ENCODE measurements around the gene SETD1A.

The SETD1A gene

GRCh38 chr16:30944352-30944751, 13.2 kb upstream of the SETD1A start:
- DNase-seq (ENCODE audit: insufficient read length, low spot score) (no peak), FAIRE-seq (no peak)
- no peak for TF ChIP-seq PAX5 (IDR thresholded peaks at IDR 0.05; ENCODE audit: insufficient read depth, low read length, severe bottlenecking)
- no peak for TF ChIP-seq SPI1 (IDR thresholded peaks at IDR 0.05; ENCODE audit: low read depth, low read length)
- TF ChIP-seq POLR2A (IDR thresholded peaks at IDR 0.05; ENCODE audit: low read depth, low read length): no peak
- TF ChIP-seq TAF1 (IDR thresholded peaks at IDR 0.05; ENCODE audit: low read depth, low read length): no peak
- TF ChIP-seq POLR2AphosphoS5 (IDR thresholded peaks at IDR 0.05; ENCODE audit: low read depth, low read length): no peak
- no peak for TF ChIP-seq POU2F2 (IDR thresholded peaks at IDR 0.05; ENCODE audit: low read depth, low read length)

GRCh38 chr16:30946671-30947540, 10.6 kb upstream of the SETD1A start:
- no peak for TF ChIP-seq TAF1 (IDR thresholded peaks at IDR 0.05; ENCODE audit: low read depth, low read length)
- TF ChIP-seq POLR2A (IDR thresholded peaks at IDR 0.05; ENCODE audit: low read depth, low read length): no peak
- no peak for TF ChIP-seq POU2F2 (IDR thresholded peaks at IDR 0.05; ENCODE audit: low read depth, low read length)
- no peak for TF ChIP-seq PAX5 (IDR thresholded peaks at IDR 0.05; ENCODE audit: insufficient read depth, low read length, severe bottlenecking)
- no peak for TF ChIP-seq SPI1 (IDR thresholded peaks at IDR 0.05; ENCODE audit: low read depth, low read length)
- TF ChIP-seq POLR2AphosphoS5 (IDR thresholded peaks at IDR 0.05; ENCODE audit: low read depth, low read length): no peak
- DNase-seq (ENCODE audit: insufficient read length, low spot score) (no peak), FAIRE-seq (no peak)

- DNase-seq (ENCODE audit: insufficient read length, low spot score) (no peak), FAIRE-seq (no peak)
- TF ChIP-seq POU2F2 (IDR thresholded peaks at IDR 0.05; ENCODE audit: low read depth, low read length): no peak
- TF ChIP-seq PAX5 (IDR thresholded peaks at IDR 0.05; ENCODE audit: insufficient read depth, low read length, severe bottlenecking): no peak
- no peak for TF ChIP-seq POLR2AphosphoS5 (IDR thresholded peaks at IDR 0.05; ENCODE audit: low read depth, low read length)
- no peak for TF ChIP-seq SPI1 (IDR thresholded peaks at IDR 0.05; ENCODE audit: low read depth, low read length)
- TF ChIP-seq POLR2A (IDR thresholded peaks at IDR 0.05; ENCODE audit: low read depth, low read length): no peak
- TF ChIP-seq TAF1 (IDR thresholded peaks at IDR 0.05; ENCODE audit: low read depth, low read length): no peak
Measured at GRCh38 chr16:30947541-30947858, 10.1 kb upstream of the SETD1A start.

GRCh38 chr16:30947859-30948666, 9.5 kb upstream of the SETD1A start:
- no peak for FAIRE-seq
- DNase-seq (ENCODE audit: insufficient read length, low spot score): peak; percentile 53
- TF ChIP-seq POU2F2 (IDR thresholded peaks at IDR 0.05; ENCODE audit: low read depth, low read length) (no peak), TAF1 (IDR thresholded peaks at IDR 0.05; ENCODE audit: low read depth, low read length) (no peak), POLR2AphosphoS5 (IDR thresholded peaks at IDR 0.05; ENCODE audit: low read depth, low read length) (no peak), POLR2A (IDR thresholded peaks at IDR 0.05; ENCODE audit: low read depth, low read length) (no peak)

- FAIRE-seq: peak; percentile 41
- DNase-seq (ENCODE audit: insufficient read length, low spot score): peak; percentile 78
- TF ChIP-seq SPI1 (IDR thresholded peaks at IDR 0.05; ENCODE audit: low read depth, low read length) (peak; percentile 98), POU2F2 (IDR thresholded peaks at IDR 0.05; ENCODE audit: low read depth, low read length) (peak; percentile 51; the same call in 1 of the 2 replicates), POLR2A (IDR thresholded peaks at IDR 0.05; ENCODE audit: low read depth, low read length) (peak; percentile 30; the same call in 1 of the 2 replicates), PAX5 (IDR thresholded peaks at IDR 0.05; ENCODE audit: insufficient read depth, low read length, severe bottlenecking) (no peak), TAF1 (IDR thresholded peaks at IDR 0.05; ENCODE audit: low read depth, low read length) (peak; percentile 56; the same call in 1 of the 2 replicates), POLR2AphosphoS5 (IDR thresholded peaks at IDR 0.05; ENCODE audit: low read depth, low read length) (peak; percentile 70)
Measured at GRCh38 chr16:30948667-30949649, 8.6 kb upstream of the SETD1A start, which contains the start of gene ORAI3. Gene ORAI3 (plus strand): TSS chr16:30949068. CDS start chr16:30949290, 222 bp downstream.

GRCh38 chr16:30949650-30950515, 7.7 kb upstream of the SETD1A start:
- peak; percentile 62; the same call in 1 of the 2 replicates for TF ChIP-seq TAF1 (IDR thresholded peaks at IDR 0.05; ENCODE audit: low read depth, low read length)
- peak; percentile 80; the same call in 1 of the 2 replicates for TF ChIP-seq POLR2AphosphoS5 (IDR thresholded peaks at IDR 0.05; ENCODE audit: low read depth, low read length)
- no peak for TF ChIP-seq PAX5 (IDR thresholded peaks at IDR 0.05; ENCODE audit: insufficient read depth, low read length, severe bottlenecking)
- TF ChIP-seq SPI1 (IDR thresholded peaks at IDR 0.05; ENCODE audit: low read depth, low read length): 0 out of 2 replicates have a peak, but pooled peaks have one; percentile 28
- TF ChIP-seq POLR2A (IDR thresholded peaks at IDR 0.05; ENCODE audit: low read depth, low read length): peak; percentile 72
- no peak for TF ChIP-seq POU2F2 (IDR thresholded peaks at IDR 0.05; ENCODE audit: low read depth, low read length)
- DNase-seq (ENCODE audit: insufficient read length, low spot score): no peak
- peak; percentile 94 for FAIRE-seq

- FAIRE-seq (no peak), DNase-seq (ENCODE audit: insufficient read length, low spot score) (no peak)
- TF ChIP-seq POLR2AphosphoS5 (IDR thresholded peaks at IDR 0.05; ENCODE audit: low read depth, low read length): no peak
- TF ChIP-seq SPI1 (IDR thresholded peaks at IDR 0.05; ENCODE audit: low read depth, low read length): no peak
- TF ChIP-seq POU2F2 (IDR thresholded peaks at IDR 0.05; ENCODE audit: low read depth, low read length): no peak
- no peak for TF ChIP-seq PAX5 (IDR thresholded peaks at IDR 0.05; ENCODE audit: insufficient read depth, low read length, severe bottlenecking)
- TF ChIP-seq POLR2A (IDR thresholded peaks at IDR 0.05; ENCODE audit: low read depth, low read length): no peak
- no peak for TF ChIP-seq TAF1 (IDR thresholded peaks at IDR 0.05; ENCODE audit: low read depth, low read length)
Measured at GRCh38 chr16:30950516-30951065, 7.0 kb upstream of the SETD1A start.
